ENCODE measurements around the gene SLC35B1.
"Not testable (repeated sequence)": the region's sequence is repeated elsewhere in the genome, so short reads cannot be mapped to it uniquely, and the experiment has no call there.

SLC35B1 gene

DNA sequence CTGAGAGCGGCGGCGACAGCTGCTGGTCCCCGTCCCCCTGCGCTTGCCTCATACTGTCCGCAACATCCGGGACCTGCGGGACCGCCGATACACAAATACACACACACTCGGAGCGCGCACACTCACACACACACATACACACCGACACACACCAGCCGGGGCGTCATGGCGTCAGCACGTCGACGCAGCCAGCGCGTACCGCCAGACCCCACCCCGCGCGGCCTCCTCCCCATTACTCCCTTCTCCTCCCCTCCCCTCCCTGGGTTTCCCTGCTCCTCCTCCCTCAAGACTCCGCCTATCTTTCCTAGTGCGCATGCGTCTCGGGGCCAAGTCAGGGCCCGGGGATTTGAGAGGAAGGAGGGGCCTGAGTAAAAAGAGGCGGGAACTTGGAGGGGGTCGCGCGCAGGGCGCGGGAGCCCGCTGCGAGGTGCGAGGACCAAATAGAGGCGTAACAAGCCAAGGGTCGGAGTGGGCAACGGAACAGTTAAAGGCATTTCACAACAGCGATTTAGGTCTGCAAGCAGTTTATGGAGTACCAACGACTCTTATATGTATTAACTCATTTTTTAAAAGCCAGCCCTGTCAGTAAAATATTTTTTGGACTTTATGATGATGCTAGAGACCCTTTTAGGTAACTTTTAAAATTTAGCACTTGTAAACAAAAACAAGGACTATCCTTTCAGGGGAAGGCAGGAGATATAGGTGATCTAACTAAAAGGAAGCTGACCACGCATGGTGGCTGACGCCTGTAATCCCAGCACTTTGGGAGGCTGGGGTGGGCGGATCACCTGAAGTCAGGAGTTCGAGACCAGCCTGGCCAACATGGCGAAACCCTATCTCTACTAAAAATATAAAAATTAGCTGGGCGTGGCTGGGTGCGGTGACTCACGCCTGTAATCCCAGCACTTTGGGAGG is 29.6 kb downstream of the SLC35B1 start, which contains the start of gene SPOP:
SPOP (minus strand) TSS at position 165 of the 915 bp plus-strand sequence. CDS start 55,287 bp downstream, outside the sequence.
- Histone ChIP-seq H3K27me3 (replicated peaks; ENCODE audit: control insufficient read depth, insufficient read depth, low read length) (no peaks in the 10 kb centered on the region), H3K4me3 (replicated peaks; ENCODE audit: low read depth, low read length) (peak within 1 kb of the TSS; percentile 83), H3K36me3 (ENCODE audit: control insufficient read depth, insufficient read depth, low read length) (no peaks in the 10 kb centered on the region)
- no peak for TF ChIP-seq CTCF (IDR thresholded peaks at IDR 0.05; ENCODE audit: insufficient read depth, low read length, poor library complexity, severe bottlenecking)
- DNase-seq (ENCODE audit: extremely low read depth, insufficient read length): peak; percentile 99

- TF ChIP-seq CTCF (IDR thresholded peaks at IDR 0.05; ENCODE audit: insufficient read depth, low read length, poor library complexity, severe bottlenecking): no peak
- H3K27me3 ChIP-seq (replicated peaks; ENCODE audit: control insufficient read depth, insufficient read depth, low read length): no peaks in the 10 kb centered on the region
These were observed 30.4 kb downstream of the SLC35B1 start for GRCh38 chr17:49677134-49677932.

DNA sequence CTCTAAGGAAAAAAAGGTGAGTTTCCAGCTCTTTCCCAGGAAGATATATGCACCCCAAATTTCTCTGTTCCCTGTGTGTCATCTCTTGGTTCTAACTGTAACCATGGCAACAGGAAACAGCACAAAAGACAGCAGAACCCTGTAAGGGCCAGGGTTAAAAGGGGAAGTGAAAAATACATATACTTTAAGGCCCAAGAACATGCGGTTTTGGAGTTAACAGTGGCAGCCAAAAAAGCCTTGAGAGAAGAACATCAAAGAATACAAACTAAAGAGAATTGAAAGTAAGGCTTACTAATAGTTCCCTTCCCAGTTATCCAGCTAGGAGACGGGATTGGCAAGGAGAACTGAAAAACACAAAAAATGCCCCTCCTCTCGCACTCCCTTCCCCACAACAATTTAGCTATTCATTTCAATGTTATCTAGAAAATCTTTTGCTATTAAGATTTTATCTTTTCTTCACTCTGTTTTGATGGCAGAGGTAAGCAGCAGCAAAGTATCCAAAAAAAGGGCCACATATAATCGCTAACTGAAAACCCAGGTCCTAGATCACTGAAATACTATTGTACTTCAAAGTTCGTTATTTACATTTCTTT is 31.4 kb downstream of the SLC35B1 start:
- H3K27me3 ChIP-seq (replicated peaks; ENCODE audit: control insufficient read depth, insufficient read depth, low read length): no peaks in the 10 kb centered on the region
- DNase-seq (ENCODE audit: extremely low read depth, insufficient read length): peak; percentile 73

More at GRCh38 chr17:49677134-49677932, 30.4 kb downstream of the SLC35B1 start:
- peak; percentile 92 for DNase-seq (ENCODE audit: extremely low read depth, insufficient read length)
- H3K4me3 ChIP-seq (replicated peaks; ENCODE audit: low read depth, low read length): peak overlapping the region; percentile 83
- H3K36me3 ChIP-seq (ENCODE audit: control insufficient read depth, insufficient read depth, low read length): no peaks in the 10 kb centered on the region

GRCh38 chr17:49674507-49674906 is 33.3 kb downstream of the SLC35B1 start:
- DNase-seq (ENCODE audit: extremely low read depth, insufficient read length): no peak
- Histone ChIP-seq H3K27me3 (replicated peaks; ENCODE audit: control insufficient read depth, insufficient read depth, low read length) (no peaks in the 10 kb centered on the region), H3K4me3 (replicated peaks; ENCODE audit: low read depth, low read length) (no peak overlapping the region), H3K36me3 (ENCODE audit: control insufficient read depth, insufficient read depth, low read length) (no peaks in the 10 kb centered on the region)
- no peak for TF ChIP-seq CTCF (IDR thresholded peaks at IDR 0.05; ENCODE audit: insufficient read depth, low read length, poor library complexity, severe bottlenecking)

More for the DNA sequence above, 31.4 kb downstream of the SLC35B1 start:
- Histone ChIP-seq H3K4me3 (replicated peaks; ENCODE audit: low read depth, low read length) (peak overlapping the region; percentile 83), H3K36me3 (ENCODE audit: control insufficient read depth, insufficient read depth, low read length) (no peaks in the 10 kb centered on the region)
- TF ChIP-seq CTCF (IDR thresholded peaks at IDR 0.05; ENCODE audit: insufficient read depth, low read length, poor library complexity, severe bottlenecking): no peak

DNA sequence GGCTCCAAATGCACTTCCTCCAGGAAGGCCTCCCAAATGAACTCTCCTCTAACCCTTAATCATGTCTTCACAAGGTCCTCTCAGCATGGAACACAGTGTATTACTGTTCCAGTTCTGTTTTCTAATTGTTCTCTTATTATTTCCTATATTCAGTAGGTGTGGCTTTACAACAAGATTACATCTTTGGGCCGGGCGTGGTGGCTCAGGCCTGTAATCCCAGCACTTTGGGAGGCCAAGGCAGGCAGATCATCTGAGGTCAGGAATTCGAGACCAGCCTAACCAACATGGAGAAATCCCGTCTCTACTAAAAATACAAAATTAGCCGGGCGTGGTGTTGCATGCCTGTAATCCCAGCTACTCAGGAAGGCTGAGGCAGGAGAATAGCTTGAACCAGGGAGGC is 34.1 kb downstream of the SLC35B1 start:
- not testable (repeated sequence) for H3K27me3 ChIP-seq (replicated peaks; ENCODE audit: control insufficient read depth, insufficient read depth, low read length); H3K36me3 ChIP-seq (ENCODE audit: control insufficient read depth, insufficient read depth, low read length); H3K4me3 ChIP-seq (replicated peaks; ENCODE audit: low read depth, low read length); DNase-seq (ENCODE audit: extremely low read depth, insufficient read length)

All from GM06990 (cell line).